OCI-M1 (cell line): ENCODE results near the gene ZG16.
"Not testable (repeated sequence)": the region's sequence is repeated elsewhere in the genome, so short reads cannot be mapped to it uniquely, and the experiment has no call there.

Experiments
- DNase-seq: peaks from one replicate; lab custom pipeline; 2025; lab: John Stamatoyannopoulos, UW

Gene ZG16

DNA sequence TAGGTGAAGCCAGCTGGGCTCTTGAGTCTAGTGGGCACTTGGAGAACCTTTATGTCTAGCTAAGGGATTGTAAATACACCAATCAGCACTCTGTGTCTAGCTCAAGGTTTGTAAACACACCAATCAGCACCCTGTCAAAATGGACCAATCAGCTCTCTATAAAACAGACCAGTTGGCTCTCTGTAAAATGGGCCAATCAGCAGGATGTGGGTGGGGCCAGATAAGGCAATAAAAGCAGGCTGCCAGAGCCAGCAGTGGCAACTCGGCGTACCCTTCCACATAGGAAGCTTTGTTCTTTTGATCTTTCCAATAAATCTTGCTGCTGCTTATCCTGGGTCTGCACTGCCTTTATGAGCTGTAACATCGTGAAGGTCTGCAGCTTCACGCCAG is 29.3 kb upstream of the ZG16 start:
- DNase-seq = not testable (repeated sequence)

DNA sequence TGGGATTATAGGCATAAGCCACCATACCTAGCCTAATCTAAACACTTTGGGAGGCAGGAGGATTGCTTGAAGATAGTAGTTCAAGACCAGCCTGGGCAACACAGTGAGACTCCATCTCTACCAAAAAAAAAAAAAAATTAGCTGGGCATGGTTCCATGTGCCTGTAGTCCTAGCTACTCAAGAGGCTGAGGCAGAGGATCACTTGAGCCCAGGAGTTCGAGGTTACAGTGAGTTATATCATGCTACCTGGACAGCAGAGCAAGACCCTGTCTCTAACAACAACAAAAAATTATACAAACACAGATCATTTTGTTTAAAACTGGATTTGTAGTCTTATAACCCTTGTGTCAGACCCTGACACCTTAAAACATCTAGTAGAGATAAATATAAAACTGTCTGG is 24.5 kb upstream of the ZG16 start:
- DNase-seq = no peak

DNA sequence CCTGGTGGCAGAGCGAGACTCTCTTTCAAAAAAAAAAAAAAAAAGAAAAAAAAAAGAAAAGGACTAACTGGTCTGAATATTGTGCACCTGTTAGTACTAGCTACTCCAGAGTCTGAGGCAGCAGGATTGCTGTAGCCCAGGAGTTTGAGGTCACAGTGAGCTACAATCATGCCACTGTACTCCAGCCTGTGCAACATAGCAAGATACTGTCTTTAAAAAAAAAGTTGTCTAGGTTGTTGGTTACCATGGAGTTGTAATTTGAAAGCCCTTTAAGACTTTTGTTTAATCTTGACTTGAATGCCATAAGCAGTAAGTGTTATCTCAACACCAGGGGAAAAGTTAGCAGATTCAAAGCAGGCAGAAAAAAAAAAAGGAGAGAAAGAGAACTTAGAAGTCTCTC is 21.4 kb upstream of the ZG16 start:
- DNase-seq = peak; percentile 80

DNA sequence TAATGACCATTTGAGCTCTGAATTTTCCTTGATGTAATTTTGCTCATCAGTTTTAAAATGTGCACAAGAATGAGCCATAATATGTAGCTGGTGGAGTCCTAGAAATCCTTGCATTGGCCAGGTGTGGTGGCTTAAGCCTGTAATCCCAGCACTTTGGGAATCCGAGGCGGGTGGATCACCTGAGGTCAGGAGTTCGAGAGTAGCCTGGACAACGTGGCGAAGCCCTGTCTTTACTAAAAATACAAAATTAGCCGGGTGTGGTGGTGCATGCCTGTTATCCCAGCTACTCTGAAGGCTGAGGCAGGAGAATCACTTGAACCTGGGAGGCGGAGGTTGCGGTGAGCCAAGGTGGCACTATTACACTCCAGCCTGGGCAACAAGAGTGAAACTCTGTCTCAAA is 21.0 kb upstream of the ZG16 start:
- not testable (repeated sequence) for DNase-seq

DNA sequence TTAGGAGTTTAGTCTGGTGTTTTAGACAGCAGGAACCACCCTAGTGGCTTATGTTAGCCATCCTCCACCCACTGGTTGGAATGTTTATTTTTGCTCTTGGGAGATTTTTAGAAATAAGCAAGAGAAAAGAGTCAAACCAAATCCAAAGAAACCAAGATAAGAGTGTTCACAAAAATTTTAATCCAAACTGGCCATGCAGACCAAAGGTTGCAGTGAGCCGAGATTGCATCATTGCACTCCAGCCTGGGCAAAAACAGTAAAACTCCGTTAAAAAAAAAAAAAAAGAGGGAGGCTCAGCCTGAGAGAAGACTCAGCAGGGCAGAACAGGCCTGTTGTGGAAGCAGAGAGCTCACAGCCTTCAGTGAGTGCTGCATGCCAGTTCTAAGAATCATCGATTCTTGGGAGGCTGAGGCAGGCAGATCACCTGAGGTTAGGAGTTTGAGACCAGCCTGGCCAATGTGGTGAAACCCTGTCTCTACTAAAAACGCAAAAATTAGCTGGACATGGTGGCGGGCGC is 20.0 kb upstream of the ZG16 start:
- DNase-seq = peak; percentile 84

DNA sequence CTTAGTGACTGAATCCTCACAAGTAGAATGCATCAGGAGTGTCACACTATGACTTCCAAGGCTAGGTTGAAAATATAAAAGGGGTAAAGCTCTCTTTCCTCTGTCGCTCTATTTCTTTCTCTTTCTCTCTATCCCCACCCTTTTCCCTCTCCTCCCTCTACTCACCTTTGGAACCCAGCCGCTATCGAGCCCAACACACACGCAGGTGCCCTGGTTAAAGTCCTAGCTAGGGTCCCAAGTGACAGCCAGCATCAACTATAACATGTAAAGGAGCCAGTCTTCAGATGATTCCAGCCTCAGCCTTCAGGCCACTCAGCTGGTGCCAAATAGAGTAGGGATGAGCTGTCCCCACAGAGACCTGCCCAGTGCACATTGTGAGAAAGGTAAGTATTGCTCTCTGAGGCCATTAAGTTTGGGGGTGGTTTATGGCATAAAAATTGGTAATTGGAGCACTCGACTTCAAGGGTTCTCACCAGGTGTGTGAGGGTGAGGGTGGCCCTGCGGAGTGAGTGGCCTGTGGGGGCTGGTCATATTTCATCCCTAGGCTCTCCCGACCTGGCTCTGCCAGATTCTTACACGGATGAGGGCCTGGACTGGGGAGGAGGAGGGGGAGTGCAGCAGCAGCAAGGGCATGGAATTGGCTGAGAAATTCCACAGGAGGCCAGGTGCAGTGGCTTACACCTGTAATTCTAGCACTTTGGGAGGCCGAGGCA is 17.3 kb upstream of the ZG16 start:
- no peak for DNase-seq

DNA sequence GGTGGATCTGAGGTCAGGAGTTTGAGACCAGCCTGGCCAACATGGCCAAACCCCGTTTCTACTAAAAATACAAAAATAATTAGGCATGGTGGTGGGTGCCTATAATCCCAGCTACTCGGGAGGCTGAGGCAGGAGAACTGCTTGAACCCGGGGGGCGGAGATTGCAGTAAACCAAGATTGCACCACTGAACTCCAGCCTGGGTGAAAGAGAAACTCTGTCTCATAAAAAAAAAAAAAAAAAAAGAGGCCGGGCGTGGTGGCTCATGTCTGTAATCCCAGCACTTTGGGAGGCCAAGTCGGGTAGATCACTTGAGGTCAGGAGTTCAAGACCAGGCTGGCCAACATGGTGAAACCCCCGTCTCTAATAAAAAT is 16.8 kb upstream of the ZG16 start:
- not testable (repeated sequence) for DNase-seq

DNA sequence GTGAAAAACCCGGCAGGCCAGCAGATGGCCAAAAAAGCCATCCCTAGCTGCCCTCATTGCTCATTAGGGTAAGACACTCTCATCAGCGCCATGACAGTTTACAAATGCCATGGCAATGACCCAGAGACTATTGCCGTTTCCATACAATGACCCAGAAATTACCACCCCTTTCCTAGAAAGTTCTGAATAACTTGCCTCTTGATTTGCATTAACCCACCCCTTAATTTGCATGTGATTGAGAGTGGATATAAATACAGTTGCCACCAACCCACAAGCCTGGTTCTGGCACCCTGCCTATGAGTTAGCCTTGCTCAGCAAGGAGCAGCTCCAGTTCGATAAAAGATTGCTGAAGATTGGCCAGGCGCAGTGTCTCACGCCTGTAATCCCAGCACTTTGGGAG is 16.2 kb upstream of the ZG16 start:
- peak; percentile 93 for DNase-seq

DNA sequence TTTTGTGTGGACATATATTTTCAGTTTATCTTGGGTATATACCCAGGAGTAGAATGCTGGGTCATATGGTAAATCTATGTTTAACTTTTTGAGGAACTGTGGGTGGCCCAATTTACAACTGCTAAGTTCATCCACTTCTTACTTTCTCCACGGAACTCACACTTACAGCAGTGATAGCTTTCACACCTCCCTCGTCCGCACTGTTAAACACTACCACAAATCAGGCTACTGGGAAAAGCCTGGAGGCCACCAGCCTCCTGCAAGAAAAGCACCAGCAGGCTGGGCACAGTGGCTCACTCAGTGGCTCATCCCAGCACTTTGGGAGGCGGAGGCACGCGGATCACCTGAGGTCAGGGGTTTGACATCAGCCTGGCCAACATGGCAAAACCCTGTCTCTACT is 14.7 kb upstream of the ZG16 start:
- DNase-seq = no peak

DNA sequence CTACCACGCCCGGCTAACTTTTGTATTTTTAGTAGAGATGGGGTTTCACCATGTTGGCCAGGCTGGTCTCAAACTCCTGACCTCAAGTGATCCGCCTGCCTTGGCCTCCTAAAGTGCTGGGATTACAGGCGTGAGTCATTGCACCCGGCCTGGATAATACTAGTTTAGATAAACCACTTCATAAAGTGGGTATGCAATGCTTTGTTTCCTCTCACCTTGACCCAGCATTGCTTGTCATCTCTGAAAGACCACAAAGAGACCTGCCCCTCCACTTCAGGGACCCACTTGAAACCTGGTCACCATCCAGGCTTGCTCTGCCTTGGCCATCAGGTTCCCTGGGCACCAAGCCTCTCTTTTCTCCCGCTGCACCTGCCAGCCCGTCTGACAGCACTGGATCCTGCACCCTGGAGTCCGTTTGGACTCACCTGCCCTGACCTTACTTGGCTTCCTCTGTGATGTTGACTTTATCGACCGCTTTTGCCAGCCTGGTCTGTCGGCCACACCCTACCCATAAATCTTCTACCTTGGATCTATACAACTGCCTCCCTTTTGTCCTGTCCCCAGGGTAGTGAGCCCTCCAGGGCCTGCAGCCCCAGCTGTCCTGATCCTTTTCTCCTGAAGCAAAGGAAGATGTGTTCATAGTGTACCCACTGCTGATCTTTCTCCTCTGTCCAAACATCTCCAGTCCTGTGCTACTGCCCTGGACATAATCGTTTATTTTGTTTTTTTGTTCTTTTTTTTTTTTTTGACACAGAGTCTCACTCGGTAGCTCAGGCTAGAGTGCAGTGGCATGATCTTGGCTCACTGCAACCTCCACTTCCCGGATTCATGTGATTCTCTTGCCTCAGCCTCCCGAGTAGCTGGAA is 12.7 kb upstream of the ZG16 start:
- no peak for DNase-seq

DNA sequence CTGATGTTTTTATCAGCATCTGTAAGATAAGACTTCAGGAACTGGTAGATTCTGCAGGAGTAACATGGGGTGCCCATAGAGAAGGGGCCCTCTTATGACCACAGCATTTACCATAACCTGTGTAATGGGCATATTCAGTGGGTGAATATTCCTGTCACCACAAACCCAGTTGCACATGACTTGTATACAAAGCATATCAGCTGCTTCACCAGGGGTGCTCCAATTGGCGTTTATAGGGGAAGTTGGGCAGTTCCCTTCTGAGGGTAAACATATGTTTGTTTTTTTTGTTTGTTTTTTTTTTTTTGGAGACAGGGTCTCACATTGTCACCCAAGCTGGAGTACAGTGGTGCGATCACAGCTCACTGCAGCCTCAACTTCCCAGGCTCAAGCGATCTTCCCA is 11.5 kb upstream of the ZG16 start:
- no peak for DNase-seq

DNA sequence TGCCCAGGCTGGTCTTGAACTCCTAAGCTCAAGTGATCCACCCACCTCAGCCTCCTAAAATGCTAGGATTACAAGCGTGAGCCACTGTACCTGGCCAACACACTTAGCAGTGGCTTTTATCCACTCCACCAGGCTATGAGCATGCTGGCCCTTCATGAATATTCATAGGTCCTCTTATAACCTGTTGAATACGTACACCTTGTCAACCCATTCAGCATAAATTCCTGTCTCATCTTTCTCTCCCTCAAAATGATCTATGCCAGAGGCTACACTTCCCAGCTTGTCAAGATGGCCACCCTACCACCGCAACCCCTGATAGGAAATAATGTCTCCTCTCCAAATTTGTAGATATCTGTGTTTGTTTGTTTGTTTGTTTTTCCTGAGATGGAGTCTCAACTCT is 11.0 kb upstream of the ZG16 start:
- no peak for DNase-seq

DNA sequence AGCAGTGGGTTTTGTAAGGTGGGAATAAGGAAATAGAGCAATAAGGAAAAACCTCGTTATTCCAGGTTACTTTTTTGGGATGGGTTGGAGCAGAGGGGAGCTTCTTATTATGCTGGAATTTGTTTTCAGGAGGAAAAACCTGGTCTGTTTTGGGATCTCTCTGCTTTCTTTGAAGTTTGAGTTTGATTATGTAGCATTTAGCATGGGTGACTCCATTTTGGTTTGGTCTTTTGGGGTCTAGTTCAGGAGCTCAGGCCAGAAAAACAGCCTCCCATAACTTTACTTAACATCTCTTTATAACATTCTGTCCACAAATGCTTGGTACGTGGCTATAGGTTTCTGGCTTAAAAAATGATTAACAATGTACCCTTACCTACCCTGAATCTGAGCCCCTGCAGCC is 8.5 kb upstream of the ZG16 start:
- DNase-seq = no peak

DNA sequence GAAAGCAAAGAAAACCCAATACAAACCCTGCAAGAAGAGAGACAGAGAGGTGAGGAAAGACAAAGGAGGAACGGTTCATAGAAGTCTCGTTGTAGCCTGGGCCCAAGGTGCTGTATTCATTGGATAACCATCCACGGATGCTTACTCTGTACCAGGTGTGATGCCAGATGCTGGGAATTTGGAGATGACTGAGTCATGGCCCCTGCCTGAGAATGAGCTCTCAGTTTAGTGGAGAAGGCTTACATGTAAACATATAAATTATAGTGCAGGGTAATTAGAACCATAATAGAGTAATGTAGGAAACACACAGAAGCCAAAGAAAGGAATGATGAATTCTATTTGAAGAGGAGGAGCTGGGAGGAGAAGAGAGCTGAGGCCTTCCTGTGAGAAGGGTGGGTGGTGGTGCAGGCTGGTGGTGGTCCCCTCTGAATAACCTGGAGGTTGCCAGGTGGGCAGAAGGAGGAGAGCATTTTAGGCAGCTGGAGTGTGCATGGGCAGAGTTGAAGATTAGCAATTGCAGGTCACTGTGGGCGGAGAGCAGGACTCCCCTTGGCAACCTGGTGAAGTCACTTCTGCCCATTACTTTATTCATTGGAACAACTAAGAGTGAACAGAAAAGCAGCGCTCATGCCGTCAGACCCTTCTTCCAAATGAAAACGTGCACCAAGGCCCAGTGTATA is 7.7 kb upstream of the ZG16 start:
- no peak for DNase-seq

DNA sequence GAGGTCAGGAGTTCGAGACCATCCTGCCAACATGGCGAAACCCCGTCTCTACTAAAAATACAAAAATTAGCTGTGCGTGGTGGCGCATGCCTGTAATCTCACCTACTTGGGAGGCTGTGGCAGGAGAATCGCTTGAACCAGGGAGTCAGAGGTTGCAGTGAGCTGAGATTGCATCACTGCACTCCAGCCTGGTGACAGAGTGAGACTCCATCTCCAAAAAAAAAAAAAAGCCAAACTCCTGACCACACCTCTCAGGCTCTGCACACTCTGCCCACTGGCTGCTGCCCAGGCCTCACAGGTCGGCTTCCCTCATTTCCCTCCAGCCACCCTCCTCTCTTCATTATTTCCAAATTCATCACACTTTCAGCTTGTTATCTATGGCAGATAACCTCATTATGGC is 5.7 kb upstream of the ZG16 start:
- DNase-seq = peak; percentile 35

DNA sequence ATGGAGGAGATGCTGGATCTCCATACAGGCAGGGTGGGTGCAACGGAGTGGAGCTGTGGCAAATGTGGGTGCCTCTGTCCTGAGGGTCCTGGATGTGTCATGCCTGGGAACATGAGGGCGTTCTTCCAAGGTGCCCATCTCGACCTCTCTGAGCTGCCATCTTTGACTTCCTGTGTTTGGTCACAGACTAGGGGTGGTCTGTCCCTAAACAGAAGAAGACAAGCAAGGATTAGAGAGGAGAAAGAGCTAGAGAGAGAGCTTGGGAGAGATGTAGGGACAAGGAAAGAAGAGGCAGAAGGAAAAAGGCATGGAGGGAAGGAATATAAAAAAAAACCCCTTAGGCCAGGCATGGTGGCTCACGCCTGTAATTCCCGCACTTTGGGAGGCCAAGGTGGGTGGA is 3.3 kb upstream of the ZG16 start:
- DNase-seq = no peak

DNA sequence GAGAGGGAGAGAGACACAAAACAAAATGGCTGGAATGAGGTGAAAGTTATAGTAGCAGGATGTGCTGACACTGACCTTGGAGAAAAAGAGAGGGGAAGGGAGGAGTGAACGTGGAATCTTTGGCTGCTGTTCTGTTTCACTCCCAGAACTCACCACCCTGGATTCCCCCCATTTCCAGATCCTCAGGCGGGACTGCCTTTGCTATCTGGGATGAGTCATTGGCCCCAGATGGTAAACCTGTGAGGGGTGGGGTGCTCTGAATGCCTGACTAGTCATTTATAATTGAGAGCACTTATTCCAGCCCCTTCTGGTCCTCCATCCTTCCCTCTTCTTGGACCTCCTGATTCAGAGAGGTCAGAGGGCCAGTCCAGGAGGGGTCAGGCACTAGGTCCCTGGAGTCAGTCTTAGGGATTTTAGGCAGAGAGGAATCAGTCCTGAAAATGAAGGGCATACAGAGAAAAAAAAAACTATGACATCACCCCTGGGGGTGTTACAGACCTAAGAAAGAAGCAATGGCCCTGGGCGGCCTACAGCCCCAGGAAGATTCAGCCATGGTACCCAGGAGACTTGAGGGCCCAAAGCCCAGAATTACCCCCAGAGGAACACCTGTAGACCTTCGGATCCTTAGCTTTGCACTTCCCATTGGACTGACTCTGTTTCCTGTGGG is 2.2 kb upstream of the ZG16 start:
- DNase-seq = no peak

DNA sequence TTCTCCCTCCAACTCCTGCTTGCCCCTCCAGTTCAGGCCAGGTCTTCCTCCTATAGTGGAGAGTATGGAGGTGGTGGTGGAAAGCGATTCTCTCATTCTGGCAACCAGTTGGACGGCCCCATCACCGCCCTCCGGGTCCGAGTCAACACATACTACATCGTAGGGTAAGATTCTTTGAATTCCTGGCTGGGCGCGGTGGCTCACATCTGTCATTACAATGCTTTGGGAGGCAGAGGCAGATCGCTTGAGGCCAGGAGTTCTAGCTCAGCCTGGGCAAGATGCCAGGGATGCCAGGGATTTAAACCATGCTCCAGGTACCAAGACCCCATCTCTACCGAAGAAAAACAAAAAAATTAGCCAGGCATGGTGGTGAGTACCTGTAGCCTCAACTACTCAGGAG is 1.4 kb downstream of the ZG16 start:
- no peak for DNase-seq

DNA sequence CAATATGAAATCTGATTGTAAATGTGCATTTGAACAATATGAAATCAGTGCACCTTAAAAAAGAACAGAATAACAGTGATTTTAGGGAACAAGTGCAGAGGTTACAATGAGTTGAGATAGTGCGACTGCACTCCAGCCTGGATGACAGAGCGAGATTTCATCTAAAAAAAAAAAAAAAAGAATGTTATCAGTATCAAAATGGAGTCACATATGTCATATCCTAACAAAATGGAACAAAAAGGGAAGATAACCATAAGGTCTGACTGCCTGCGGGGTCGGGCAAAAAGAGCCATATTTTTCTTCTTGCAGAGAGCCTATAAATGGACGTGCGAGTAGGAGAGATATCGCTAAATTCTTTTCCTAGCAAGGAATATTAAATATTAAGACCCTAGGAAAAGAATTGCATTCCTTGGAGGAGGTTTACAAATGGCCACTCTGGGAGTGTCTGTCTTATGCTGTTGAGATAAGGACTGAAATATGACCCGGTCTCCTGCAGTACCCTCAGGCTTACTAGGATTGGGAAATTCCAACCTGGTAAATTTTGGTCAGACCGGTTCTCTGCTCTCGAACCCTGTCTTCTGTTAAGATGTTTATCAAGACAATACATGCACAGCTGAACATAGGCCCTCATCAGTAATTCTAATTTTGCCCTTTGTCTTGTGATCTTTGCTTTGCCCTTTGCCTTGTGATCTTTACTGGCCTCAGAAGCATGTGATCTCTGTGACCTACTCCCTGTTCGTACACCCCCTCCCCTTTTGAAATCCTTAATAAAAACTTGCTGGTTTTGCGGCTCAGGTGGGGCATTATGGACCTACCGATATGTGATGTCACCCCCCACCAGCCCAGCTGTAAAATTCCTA is 5.3 kb downstream of the ZG16 start:
- peak; percentile 64 for DNase-seq

DNA sequence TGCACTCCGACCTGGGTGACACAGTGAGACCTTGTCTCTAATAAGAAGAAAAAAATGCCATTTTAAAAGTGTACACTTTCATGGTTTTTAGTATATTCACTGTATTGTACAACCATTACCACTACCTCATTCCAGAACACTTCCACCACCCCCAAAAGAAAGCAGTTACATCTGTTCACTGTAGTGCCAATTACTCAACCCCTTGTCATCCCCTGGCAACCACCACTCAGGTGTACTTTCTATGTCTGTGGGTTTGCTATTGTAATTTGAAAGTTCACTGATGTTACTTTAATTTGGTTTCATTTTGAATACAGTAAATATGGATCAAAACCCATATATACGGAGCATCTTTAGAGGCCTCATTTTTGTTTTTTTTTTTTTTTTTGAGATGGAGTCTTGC is 6.1 kb downstream of the ZG16 start:
- no peak for DNase-seq

DNA sequence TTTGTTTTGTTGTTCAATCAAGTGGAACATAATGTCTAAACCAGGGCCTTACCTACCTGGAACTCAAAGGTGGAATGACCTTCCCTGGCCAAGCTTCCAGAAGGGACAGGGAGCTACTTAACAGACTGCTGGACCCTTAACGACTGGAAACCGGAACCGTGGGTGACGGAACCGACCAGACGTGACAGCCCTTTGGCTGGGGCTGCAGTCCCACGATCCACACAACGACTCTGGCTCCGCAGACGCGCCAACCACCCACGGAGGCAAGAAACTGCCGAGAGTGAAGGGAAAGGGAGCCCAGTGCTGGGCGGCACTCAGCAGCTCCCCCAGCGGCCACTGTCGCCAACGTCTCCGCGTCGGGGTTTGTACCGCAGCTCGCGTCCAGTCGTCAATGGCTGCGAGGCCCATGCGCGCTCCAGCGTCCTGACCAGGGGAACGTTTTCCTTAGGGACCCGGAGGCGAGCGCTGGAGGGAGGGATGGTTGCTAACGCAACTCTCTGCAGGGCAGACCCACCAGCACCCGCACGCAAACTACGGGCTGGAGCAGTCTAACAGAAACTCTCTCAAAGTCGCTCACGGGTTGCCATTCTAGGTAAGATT is 6.9 kb downstream of the ZG16 start:
- DNase-seq = no peak
